ENCODE measurements around the gene AKR1E2.

AKR1E2 gene

GRCh38 chr10:4825868-4826791 is at the start of gene AKR1E2:
TSS of gene AKR1E2 (plus strand) at chr10:4826207. CDS start at chr10:4826325, 118 bp downstream.
- peak; percentile 37 for DNase-seq

GRCh38 chr10:4776234-4776638 is 49.8 kb upstream of the AKR1E2 start:
- DNase-seq, result no peak

GRCh38 chr10:4778761-4779160 is 47.2 kb upstream of the AKR1E2 start:
- no peak for DNase-seq

GRCh38 chr10:4780091-4780490 is 45.9 kb upstream of the AKR1E2 start:
- no peak for DNase-seq

- DNase-seq, result peak; percentile 41
Observed at GRCh38 chr10:4780782-4781181, 45.2 kb upstream of the AKR1E2 start.

GRCh38 chr10:4781955-4782354 is 44.1 kb upstream of the AKR1E2 start:
- no peak for DNase-seq

- no peak for DNase-seq
Observed at GRCh38 chr10:4784667-4785333, 41.2 kb upstream of the AKR1E2 start.

GRCh38 chr10:4786043-4786839 is 39.8 kb upstream of the AKR1E2 start:
- DNase-seq, result no peak

- no peak for DNase-seq
Observed at GRCh38 chr10:4790045-4790444, 36.0 kb upstream of the AKR1E2 start.

GRCh38 chr10:4790922-4791321 is 35.1 kb upstream of the AKR1E2 start:
- DNase-seq, result no peak

GRCh38 chr10:4792381-4792780 is 33.6 kb upstream of the AKR1E2 start:
- DNase-seq, result no peak

GRCh38 chr10:4801405-4801804 is 24.6 kb upstream of the AKR1E2 start:
- DNase-seq, result no peak

GRCh38 chr10:4802711-4803487 is 23.1 kb upstream of the AKR1E2 start:
- no peak for DNase-seq

- no peak for DNase-seq
Observed at GRCh38 chr10:4803822-4804221, 22.2 kb upstream of the AKR1E2 start.

GRCh38 chr10:4804465-4804864 is 21.5 kb upstream of the AKR1E2 start:
- DNase-seq, result no peak

GRCh38 chr10:4806534-4806933 is 19.5 kb upstream of the AKR1E2 start:
- no peak for DNase-seq

- no peak for DNase-seq
Observed at GRCh38 chr10:4807761-4808507, 18.1 kb upstream of the AKR1E2 start.

GRCh38 chr10:4809156-4809555 is 16.9 kb upstream of the AKR1E2 start:
- no peak for DNase-seq

- DNase-seq, result no peak
Observed at GRCh38 chr10:4810092-4810491, 15.9 kb upstream of the AKR1E2 start.

- no peak for DNase-seq
Observed at GRCh38 chr10:4812046-4812445, 14.0 kb upstream of the AKR1E2 start.

- no peak for DNase-seq
Observed at GRCh38 chr10:4813023-4813422, 13.0 kb upstream of the AKR1E2 start.

GRCh38 chr10:4813496-4813895 is 12.5 kb upstream of the AKR1E2 start:
- DNase-seq, result no peak

All from NCI-H82 (cell line).